Left lung (tissue), 10 donors: ENCODE data around the gene NPBWR2. TPM values are rescaled to one million over a fixed set of nuclear protein-coding genes. Genes with fewer than 3 reads are reported as not detected.

Source experiments
- ATAC-seq: fragments of 200-7000 bp; cut with Tn5 transposase; one replicate; pipeline ENCODE4 v1.9.1; 2020; ENCODE audit warnings: moderate library complexity
- DNase-seq, 4 donors: peaks; one replicate each; pipeline ENCODE4 v3.0.0-alpha.2; 2013 to 2020
- H3K27ac ChIP-seq, 2 donors: fragments of 200-600 bp; sonication (generic) in 1 of 2; one replicate each; pipeline versions ENCODE4 v1.5.0 to v1.8.0; 2020 to 2021
- H3K27me3 ChIP-seq, 2 donors: fragments of 200-600 bp; sonication (generic) in 1 of 2; one replicate each; pipeline versions ENCODE4 v1.5.0 to v1.8.0; 2020 to 2021
- H3K36me3 ChIP-seq, 2 donors: fragments of 200-600 bp; sonication (generic) in 1 of 2; one replicate each; pipeline versions ENCODE4 v1.5.0 to v1.8.0; 2020 to 2021
- H3K4me1 ChIP-seq, 2 donors: fragments of 200-600 bp; one replicate each; pipeline ENCODE4 v1.8.0; 2021
- H3K4me3 ChIP-seq, 2 donors: fragments of 200-600 bp; sonication (generic) in 1 of 2; one replicate each; pipeline versions ENCODE4 v1.5.0 to v1.8.0; 2020 to 2021; ENCODE audit warnings: mild to moderate bottlenecking in 1 of 2
- H3K9me3 ChIP-seq, 2 donors: fragments of 200-600 bp; sonication (generic) in 1 of 2; one replicate each; pipeline versions ENCODE4 v1.5.0 to v1.8.0; 2020 to 2021
- intact Hi-C, 2 donors: fragments of 100-400 bp; cut with DNase I; formaldehyde crosslinking; loops; one replicate each; pipeline versions ENCODE4 v1.11.2 to v1.14.2; 2022
- polyA plus RNA-seq, 6 donors: library from polyadenylated mRNA; unstranded; fragments of 120-200 nt; gene quantifications; one replicate each; pipeline ENCODE4 v1.2.1, GENCODE V29; 2013; ENCODE audit not compliant: insufficient read length in 6 of 6
- total RNA-seq, 2 donors: library from RNA; stranded (reverse); fragmentation: NEBNext Ultra II Directional; extraction: Animal tissue kit (Norgen Biotek cat#: 25700); gene quantifications; one replicate each; pipeline ENCODE4 v1.2.1, GENCODE V29; 2021
- TF ChIP-seq, protein P1 (sequence below), 2 donors: fragments of 200-600 bp; sonication (generic) in 1 of 2; IDR thresholded peaks; one replicate each; pipeline versions ENCODE4 v1.5.0 to v1.8.0; 2021; ENCODE audit warnings: antibody characterized with exemption in 2 of 2
- donor health status: DM: no; HTN: yes; CAD: no.
- donor health status: DM: no; HTN: no; CAD: no.

The NPBWR2 gene
- total and polyA plus RNA-seq, 8 donors = not detected

- H3K27me3 ChIP-seq = peaks cover 0 to 25% of the 10 kb centered on the region in 2 donors
- no peaks in the 10 kb centered on the region for H3K36me3 ChIP-seq
- no peak overlapping the region for H3K27ac ChIP-seq
- H3K4me1 ChIP-seq = no peaks in the 10 kb centered on the region
- H3K4me3 ChIP-seq = no peak overlapping the region
- TF ChIP-seq, protein P1, sequence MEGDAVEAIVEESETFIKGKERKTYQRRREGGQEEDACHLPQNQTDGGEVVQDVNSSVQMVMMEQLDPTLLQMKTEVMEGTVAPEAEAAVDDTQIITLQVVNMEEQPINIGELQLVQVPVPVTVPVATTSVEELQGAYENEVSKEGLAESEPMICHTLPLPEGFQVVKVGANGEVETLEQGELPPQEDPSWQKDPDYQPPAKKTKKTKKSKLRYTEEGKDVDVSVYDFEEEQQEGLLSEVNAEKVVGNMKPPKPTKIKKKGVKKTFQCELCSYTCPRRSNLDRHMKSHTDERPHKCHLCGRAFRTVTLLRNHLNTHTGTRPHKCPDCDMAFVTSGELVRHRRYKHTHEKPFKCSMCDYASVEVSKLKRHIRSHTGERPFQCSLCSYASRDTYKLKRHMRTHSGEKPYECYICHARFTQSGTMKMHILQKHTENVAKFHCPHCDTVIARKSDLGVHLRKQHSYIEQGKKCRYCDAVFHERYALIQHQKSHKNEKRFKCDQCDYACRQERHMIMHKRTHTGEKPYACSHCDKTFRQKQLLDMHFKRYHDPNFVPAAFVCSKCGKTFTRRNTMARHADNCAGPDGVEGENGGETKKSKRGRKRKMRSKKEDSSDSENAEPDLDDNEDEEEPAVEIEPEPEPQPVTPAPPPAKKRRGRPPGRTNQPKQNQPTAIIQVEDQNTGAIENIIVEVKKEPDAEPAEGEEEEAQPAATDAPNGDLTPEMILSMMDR (IDR thresholded peaks at IDR 0.05) = no peak
- no peak for ATAC-seq
- no peak for DNase-seq
- H3K9me3 ChIP-seq = peaks cover 0 to 15% of the 10 kb centered on the region in 2 donors
- intact Hi-C loops = no loop called here
Measured at GRCh38 chr20:64146301-64146935, 39.1 kb upstream of the NPBWR2 start.

DNA sequence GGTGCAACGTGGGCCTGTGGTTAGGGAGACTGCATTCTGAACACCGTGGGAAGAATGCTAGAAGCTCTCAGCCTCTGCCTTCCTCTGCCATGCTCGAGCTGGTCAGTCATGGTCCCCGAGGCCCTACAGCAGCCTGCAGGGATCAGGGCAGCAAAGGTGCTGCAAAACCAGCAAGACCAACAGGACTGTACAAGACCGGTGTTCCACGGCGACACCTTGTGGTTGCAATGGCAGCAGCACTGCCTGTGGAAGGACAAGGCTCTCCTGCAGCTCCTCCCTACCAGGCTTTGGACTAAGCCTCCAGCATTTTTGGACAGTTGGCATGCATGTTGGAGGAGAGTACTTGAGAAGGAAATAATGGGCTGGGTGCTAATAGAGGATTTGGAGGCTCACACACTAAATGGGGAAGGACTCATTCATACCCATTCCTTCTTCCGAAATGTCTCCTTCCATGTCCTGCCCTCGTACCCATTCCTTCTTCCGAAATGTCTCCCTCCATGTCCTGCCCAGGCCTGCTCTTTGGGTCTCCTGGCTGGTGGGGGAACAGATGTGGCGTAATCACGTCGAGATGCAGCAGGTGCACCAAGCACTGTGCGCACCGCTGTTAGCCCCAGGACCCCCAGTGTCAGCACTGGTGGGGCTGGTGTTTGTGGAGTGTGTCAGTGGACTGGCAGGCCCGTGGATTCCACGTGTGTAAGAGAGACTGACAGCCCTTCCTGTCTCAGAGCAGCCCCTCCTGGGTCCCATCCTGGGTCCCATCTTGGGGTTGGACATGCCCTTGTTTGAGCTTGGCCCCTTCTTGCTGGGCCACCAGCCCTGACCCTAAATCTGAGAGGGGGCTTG lies 38.3 kb upstream of the NPBWR2 start:
- TF ChIP-seq, protein P1 (IDR thresholded peaks at IDR 0.05) = no peak
- Histone ChIP-seq H3K36me3 (no peaks in the 10 kb centered on the region), H3K4me1 (no peaks in the 10 kb centered on the region), H3K9me3 (peaks cover 0 to 15% of the 10 kb centered on the region in 2 donors), H3K4me3 (no peak overlapping the region), H3K27me3 (peaks cover 0 to 32% of the 10 kb centered on the region in 2 donors), H3K27ac (no peak overlapping the region)
- ATAC-seq (no peak), DNase-seq (peak in 1 of 4 donors; percentile 41)
- intact Hi-C loops = no loop called here

DNA sequence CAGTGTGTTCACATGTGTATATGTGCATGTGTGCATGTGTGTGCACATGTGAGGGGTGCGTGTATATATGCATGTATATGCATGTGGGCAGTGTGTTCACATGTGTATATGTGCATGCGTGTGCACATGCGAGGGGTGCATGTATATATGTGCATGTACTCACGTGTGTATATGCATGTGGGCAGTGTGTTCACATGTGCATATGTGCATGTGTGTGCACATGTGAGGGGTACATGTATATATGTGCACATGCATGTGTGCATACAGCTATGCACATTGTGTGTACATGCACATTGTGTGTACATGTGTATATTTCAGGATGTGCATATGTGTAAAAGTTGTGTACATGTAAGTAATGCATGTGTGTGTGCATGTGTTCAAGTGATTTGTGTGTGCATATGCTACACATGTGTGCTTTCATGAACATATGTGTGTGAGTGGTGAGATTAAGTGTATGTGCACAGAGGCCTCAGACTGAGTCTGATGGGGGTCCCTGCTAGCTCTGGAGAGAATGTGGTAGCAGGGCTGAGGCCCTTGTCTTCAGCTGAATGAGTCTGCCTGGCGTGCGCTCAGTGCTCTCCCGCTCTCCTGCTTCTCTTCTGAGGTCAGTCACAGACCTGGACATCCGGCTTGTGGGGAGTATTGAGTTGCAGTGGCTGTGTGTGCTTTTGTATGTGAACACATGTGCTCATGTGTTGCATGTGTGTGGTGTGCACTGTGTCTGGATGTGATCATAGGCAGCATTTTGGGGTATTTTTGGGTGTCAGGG lies 37.0 kb upstream of the NPBWR2 start:
- TF ChIP-seq, protein P1 (IDR thresholded peaks at IDR 0.05) = no peak
- no peaks in the 10 kb centered on the region for H3K36me3 ChIP-seq
- intact Hi-C loops = no loop called here
- ATAC-seq (no peak), DNase-seq (no peak)
- H3K4me3 ChIP-seq = no peak overlapping the region
- H3K9me3 ChIP-seq = peaks cover 0 to 15% of the 10 kb centered on the region in 2 donors
- H3K27ac ChIP-seq = no peak overlapping the region
- no peaks in the 10 kb centered on the region for H3K4me1 ChIP-seq
- peaks cover 0 to 39% of the 10 kb centered on the region in 2 donors for H3K27me3 ChIP-seq

DNA sequence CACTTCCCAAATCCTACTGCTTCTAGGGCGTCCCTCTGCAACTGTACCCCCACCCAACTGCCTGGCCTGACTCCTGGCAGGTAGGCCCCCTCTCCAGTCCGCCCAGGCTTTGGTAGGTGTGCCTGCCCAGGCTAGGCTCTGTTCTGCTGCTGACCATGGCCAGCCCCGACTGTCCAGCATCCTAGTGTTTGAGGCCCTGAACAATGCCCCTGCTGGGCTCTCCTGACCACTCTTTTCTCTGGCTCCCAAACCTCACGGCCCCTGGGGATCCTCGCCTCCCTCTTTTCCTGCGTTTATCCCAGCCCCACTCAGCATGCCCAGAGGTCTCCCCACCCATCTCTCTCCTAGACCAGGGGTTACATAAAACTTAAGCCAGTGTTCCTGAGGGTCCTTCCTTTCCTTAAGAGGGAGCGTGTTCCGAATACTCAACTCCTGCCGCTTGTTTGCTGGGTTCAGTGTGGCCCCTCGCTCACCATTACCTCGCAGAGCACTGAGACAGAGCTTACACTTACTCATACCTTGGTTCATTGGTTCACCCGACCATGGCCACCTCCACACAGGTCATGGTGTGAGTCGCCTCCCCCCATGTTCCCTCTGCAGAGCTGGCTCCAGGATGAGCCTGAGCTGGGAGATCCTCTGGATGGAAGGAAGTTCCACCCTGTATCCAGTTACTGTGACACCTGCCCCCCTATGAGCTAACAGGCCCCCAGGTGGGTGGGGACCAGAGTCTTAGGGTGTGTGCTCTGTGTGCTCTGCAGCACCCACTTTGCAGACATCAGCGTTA lies 35.8 kb upstream of the NPBWR2 start:
- ATAC-seq (no peak), DNase-seq (peak in 2 of 4 donors; percentile 5 to 44)
- Histone ChIP-seq H3K4me1 (no peaks in the 10 kb centered on the region), H3K9me3 (peaks cover 0 to 15% of the 10 kb centered on the region in 2 donors), H3K27ac (no peak overlapping the region), H3K4me3 (no peak overlapping the region), H3K27me3 (peaks cover 0 to 43% of the 10 kb centered on the region in 2 donors), H3K36me3 (no peaks in the 10 kb centered on the region)
- intact Hi-C loops = no loop called here
- TF ChIP-seq, protein P1 (IDR thresholded peaks at IDR 0.05) = no peak
